BLaER1 treated with 17β-estradiol and CSF1 and Interleukin-3, amounts not matched to agents 10 nM and 100 nM (cell line): ENCODE measurements around the gene ARHGAP26.

Source experiments
- H3K27ac ChIP-seq, 11 experiments: shearing (Covaris generic); formaldehyde crosslinking; 2 replicates each; pipeline ENCODE4 v1.8.1; 2022
- H3K27me3 ChIP-seq, 11 experiments: shearing (Covaris generic); formaldehyde crosslinking; 2 replicates each; pipeline ENCODE4 v1.8.1; 2022
- H3K36me3 ChIP-seq, 11 experiments: shearing (Covaris generic); formaldehyde crosslinking; 2 replicates each; pipeline ENCODE4 v1.8.1; 2022
- H3K4me1 ChIP-seq, 10 experiments: shearing (Covaris generic); formaldehyde crosslinking; 2 replicates each; pipeline ENCODE4 v1.8.1; 2022
- H3K4me2 ChIP-seq, 11 experiments: shearing (Covaris generic); formaldehyde crosslinking; 2 replicates each; pipeline ENCODE4 v1.8.1; 2022
- H3K4me3 ChIP-seq, 10 experiments: shearing (Covaris generic); formaldehyde crosslinking; 2 replicates each; pipeline ENCODE4 v1.8.1; 2022
- H3K9ac ChIP-seq, 11 experiments: shearing (Covaris generic); formaldehyde crosslinking; 2 replicates each; pipeline ENCODE4 v1.8.1; 2022
- H3K9me3 ChIP-seq, 11 experiments: shearing (Covaris generic); formaldehyde crosslinking; replicated peaks in 1 of 11; 2 replicates each; pipeline ENCODE4 v1.8.1; 2022
- H4K20me1 ChIP-seq, 11 experiments: shearing (Covaris generic); formaldehyde crosslinking; 2 replicates each; pipeline ENCODE4 v1.8.1; 2022
- Cebpa-rat ChIP-seq, 11 experiments: shearing (Covaris generic); IDR thresholded peaks; 2 replicates each; pipeline ENCODE4 v1.8.1; 2022

ARHGAP26 gene

GRCh38 chr5:142797420-142797819, 27.2 kb downstream of the ARHGAP26 start:
- H3K9ac ChIP-seq = peak overlapping the region in 10 of 11 experiments; percentile 71 to 87 (median 82); a peak in 18 of 22 replicates
- TF ChIP-seq Cebpa-rat (IDR thresholded peaks at IDR 0.05) = no peak
- H3K9me3 ChIP-seq = 0 out of 22 replicates have a peak, but pooled peaks cover 0 to 4% (median 0%) of the 10 kb centered on the region in 11 experiments
- H3K27ac ChIP-seq = peak overlapping the region; percentile 73 to 98 (median 96)
- H3K4me2 ChIP-seq = peak overlapping the region; percentile 52 to 93 (median 85); a peak in 21 of 22 replicates
- peaks cover 70 to 99% (median 96%) of the 10 kb centered on the region in 10 experiments for H3K4me1 ChIP-seq
- peaks cover 0 to 20% (median 0%) of the 10 kb centered on the region in 11 experiments; a peak in 7 of 22 replicates for H3K36me3 ChIP-seq
- peak overlapping the region in 6 of 10 experiments; percentile 9 to 39 (median 13); a peak in 5 of 20 replicates for H3K4me3 ChIP-seq
- no peaks in the 10 kb centered on the region for H3K27me3 ChIP-seq
- peaks cover 0 to 2% (median 0%) of the 10 kb centered on the region in 11 experiments; a peak in 1 of 22 replicates for H4K20me1 ChIP-seq

- Histone ChIP-seq H3K36me3 (peaks cover 0 to 18% (median 0%) of the 10 kb centered on the region in 11 experiments; a peak in 6 of 22 replicates), H4K20me1 (no peaks in the 10 kb centered on the region), H3K27me3 (no peaks in the 10 kb centered on the region), H3K9ac (peak overlapping the region; percentile 44 to 87 (median 82)), H3K4me1 (peaks cover 62 to 98% (median 91%) of the 10 kb centered on the region in 10 experiments), H3K4me3 (peak overlapping the region in 6 of 10 experiments; percentile 9 to 39 (median 13); a peak in 9 of 20 replicates), H3K9me3 (0 out of 22 replicates have a peak, but pooled peaks cover 0 to 4% (median 0%) of the 10 kb centered on the region in 11 experiments), H3K27ac (peak overlapping the region; percentile 73 to 98 (median 96)), H3K4me2 (peak overlapping the region; percentile 52 to 97 (median 89))
- peak; percentile 89 to 99 (median 99) for TF ChIP-seq Cebpa-rat (IDR thresholded peaks at IDR 0.05)
Measured at GRCh38 chr5:142798099-142798770, 28.1 kb downstream of the ARHGAP26 start.

- Histone ChIP-seq H3K27ac (peak overlapping the region; percentile 73 to 98 (median 96); a peak in 21 of 22 replicates), H3K4me3 (0 out of 20 replicates have a peak overlapping the region, but pooled peaks of 1 of the 10 experiments have one; percentile 13), H3K9me3 (peaks cover 0 to 7% (median 0%) of the 10 kb centered on the region in 11 experiments; a peak in 1 of 22 replicates), H3K4me1 (peaks cover 40 to 98% (median 71%) of the 10 kb centered on the region in 10 experiments), H4K20me1 (no peaks in the 10 kb centered on the region), H3K9ac (peak overlapping the region; percentile 5 to 87 (median 82); a peak in 16 of 22 replicates), H3K36me3 (peaks cover 0 to 23% (median 0%) of the 10 kb centered on the region in 11 experiments; a peak in 6 of 22 replicates), H3K27me3 (no peaks in the 10 kb centered on the region), H3K4me2 (peak overlapping the region; percentile 53 to 97 (median 89))
- no peak for TF ChIP-seq Cebpa-rat (IDR thresholded peaks at IDR 0.05)
Measured at GRCh38 chr5:142800776-142801494, 30.8 kb downstream of the ARHGAP26 start.

GRCh38 chr5:142801495-142801871, 31.3 kb downstream of the ARHGAP26 start:
- Histone ChIP-seq H3K36me3 (peaks cover 0 to 23% (median 0%) of the 10 kb centered on the region in 11 experiments; a peak in 6 of 22 replicates), H3K4me1 (peaks cover 38 to 98% (median 70%) of the 10 kb centered on the region in 10 experiments), H3K27ac (peak overlapping the region in 9 of 11 experiments; percentile 50 to 98 (median 96); a peak in 17 of 22 replicates), H3K9me3 (peaks cover 0 to 7% (median 0%) of the 10 kb centered on the region in 11 experiments; a peak in 1 of 22 replicates), H4K20me1 (0 out of 22 replicates have a peak, but pooled peaks cover 0 to under 1% (median 0%) of the 10 kb centered on the region in 11 experiments), H3K9ac (peak overlapping the region in 4 of 11 experiments; percentile 78 to 86 (median 84); a peak in 3 of 22 replicates), H3K27me3 (no peaks in the 10 kb centered on the region), H3K4me3 (no peak overlapping the region), H3K4me2 (peak overlapping the region; percentile 53 to 97 (median 89))
- TF ChIP-seq Cebpa-rat (IDR thresholded peaks at IDR 0.05) = no peak

- peaks cover 48 to 100% (median 71%) of the 10 kb centered on the region in 10 experiments for H3K4me1 ChIP-seq
- H4K20me1 ChIP-seq = peaks cover 0 to 8% (median 0%) of the 10 kb centered on the region in 11 experiments; a peak in 2 of 22 replicates
- H3K27me3 ChIP-seq = no peaks in the 10 kb centered on the region
- H3K4me2 ChIP-seq = peak overlapping the region in 5 of 11 experiments; percentile 21 to 97 (median 91); a peak in 8 of 22 replicates
- H3K9me3 ChIP-seq = peaks cover 0 to 7% (median 0%) of the 10 kb centered on the region in 11 experiments; a peak in 1 of 22 replicates
- no peak overlapping the region for H3K9ac ChIP-seq
- TF ChIP-seq Cebpa-rat (IDR thresholded peaks at IDR 0.05) = no peak
- peak overlapping the region in 2 of 11 experiments; percentile 30 to 51; a peak in 4 of 22 replicates for H3K27ac ChIP-seq
- H3K36me3 ChIP-seq = peaks cover 0 to 23% (median 0%) of the 10 kb centered on the region in 11 experiments; a peak in 6 of 22 replicates
- no peak overlapping the region for H3K4me3 ChIP-seq
Measured at GRCh38 chr5:142803428-142804125, 33.4 kb downstream of the ARHGAP26 start.

GRCh38 chr5:142805339-142805738, 35.2 kb downstream of the ARHGAP26 start:
- Histone ChIP-seq H4K20me1 (peaks cover 0 to 12% (median 0%) of the 10 kb centered on the region in 11 experiments; a peak in 3 of 22 replicates), H3K9ac (no peak overlapping the region; a peak in 1 of 22 replicates), H3K27me3 (no peaks in the 10 kb centered on the region), H3K4me1 (peaks cover 47 to 100% (median 71%) of the 10 kb centered on the region in 10 experiments), H3K36me3 (peaks cover 0 to 28% (median 0%) of the 10 kb centered on the region in 11 experiments; a peak in 6 of 22 replicates), H3K4me3 (no peak overlapping the region), H3K27ac (peak overlapping the region in 5 of 11 experiments; percentile 10 to 71 (median 51); a peak in 8 of 22 replicates), H3K4me2 (peak overlapping the region in 4 of 11 experiments; percentile 83 to 97 (median 86); a peak in 7 of 22 replicates), H3K9me3 (peaks cover 0 to 7% (median 0%) of the 10 kb centered on the region in 11 experiments; a peak in 1 of 22 replicates)
- TF ChIP-seq Cebpa-rat (IDR thresholded peaks at IDR 0.05) = no peak

- H3K4me2 ChIP-seq = peak overlapping the region; percentile 59 to 97 (median 80)
Measured at GRCh38 chr5:142806841-142807267, 36.7 kb downstream of the ARHGAP26 start.

More at GRCh38 chr5:142806841-142807267, 36.7 kb downstream of the ARHGAP26 start:
- Histone ChIP-seq H3K27me3 (no peaks in the 10 kb centered on the region), H3K27ac (peak overlapping the region in 9 of 11 experiments; percentile 51 to 77 (median 71); a peak in 18 of 22 replicates), H3K9me3 (peaks cover 0 to 7% (median 0%) of the 10 kb centered on the region in 11 experiments; a peak in 1 of 22 replicates), H3K4me1 (peaks cover 42 to 100% (median 70%) of the 10 kb centered on the region in 10 experiments), H3K36me3 (peaks cover 0 to 28% (median 0%) of the 10 kb centered on the region in 11 experiments; a peak in 7 of 22 replicates), H3K9ac (peak overlapping the region in 7 of 11 experiments; percentile 31 to 65 (median 58); a peak in 11 of 22 replicates), H3K4me3 (no peak overlapping the region), H4K20me1 (peaks cover 0 to 16% (median 0%) of the 10 kb centered on the region in 11 experiments; a peak in 5 of 22 replicates)
- no peak for TF ChIP-seq Cebpa-rat (IDR thresholded peaks at IDR 0.05)
